ENCODE data around the gene P2RX5.

The P2RX5 gene

DNA sequence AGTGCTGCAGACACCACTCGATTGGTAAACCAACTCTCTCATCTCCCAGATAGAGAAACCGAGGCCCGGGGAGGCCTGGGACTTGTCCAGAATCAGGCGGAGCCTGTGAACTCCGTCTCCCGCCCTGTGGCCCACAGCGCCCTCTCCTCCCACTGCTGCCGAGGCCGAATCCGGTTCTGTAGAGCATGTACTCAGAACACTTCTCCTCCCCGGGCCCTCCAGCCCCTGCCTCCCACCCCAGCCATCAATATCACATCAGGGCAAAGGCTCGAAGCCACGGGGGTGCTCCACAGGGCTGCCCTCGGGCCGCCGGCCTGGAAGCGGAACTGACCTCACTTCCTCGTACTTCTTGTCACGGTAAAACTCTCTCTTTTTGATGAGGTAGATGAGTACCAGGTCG lies 14.4 kb downstream of the P2RX5 start:
- DNase-seq (ENCODE audit: low read depth, low spot score) = no peak

DNA sequence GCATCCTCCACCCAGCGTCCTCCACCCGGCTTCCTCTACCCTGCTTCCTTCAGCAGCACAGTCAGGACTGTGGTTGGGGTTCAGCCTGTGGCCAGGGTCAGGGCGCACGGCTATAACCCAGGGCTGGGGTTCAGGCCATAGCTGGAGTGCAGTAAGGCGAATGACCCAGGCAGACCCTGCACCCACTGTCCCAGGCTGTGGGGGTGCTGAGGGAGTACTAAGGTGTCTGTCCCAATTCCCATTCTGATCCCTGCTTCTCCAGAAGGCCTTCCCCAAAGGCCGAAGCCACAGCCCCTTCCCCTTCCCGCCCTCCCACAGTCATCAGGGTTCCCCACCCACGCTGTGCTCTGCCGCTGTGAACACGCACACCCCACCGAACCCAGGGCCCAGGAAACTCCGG lies 14.9 kb downstream of the P2RX5 start:
- no peak for DNase-seq (ENCODE audit: low read depth, low spot score)

DNA sequence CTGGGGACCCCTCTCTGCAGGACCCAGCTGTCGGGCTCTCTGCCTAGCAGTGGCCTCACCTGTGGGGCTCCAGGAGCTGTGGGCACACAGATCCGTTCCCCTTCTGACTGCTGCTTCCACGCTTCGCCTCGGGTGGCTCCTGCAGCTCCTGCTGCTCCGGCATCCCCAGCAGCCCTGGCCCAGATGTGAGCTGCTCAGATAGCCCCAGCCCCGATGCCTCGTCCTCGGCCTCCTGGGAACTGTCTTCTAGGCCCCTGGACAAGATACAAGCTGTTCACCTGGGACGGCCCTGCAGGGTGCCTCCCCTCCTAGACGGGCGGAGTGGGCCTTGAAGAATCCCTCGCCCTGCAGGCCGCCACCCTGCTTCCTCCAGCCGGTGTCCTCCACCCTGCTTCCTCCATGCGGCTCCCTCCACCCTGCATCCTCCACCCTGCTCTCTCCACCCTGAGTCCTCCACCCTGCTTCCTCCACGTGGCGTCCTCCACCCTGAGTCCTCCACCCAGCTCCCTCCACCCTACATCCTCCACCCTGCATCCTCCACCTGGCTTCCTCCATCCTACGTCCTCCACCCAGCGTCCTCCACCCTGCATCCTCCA lies 16.3 kb downstream of the P2RX5 start:
- DNase-seq (ENCODE audit: low read depth, low spot score) = no peak

DNA sequence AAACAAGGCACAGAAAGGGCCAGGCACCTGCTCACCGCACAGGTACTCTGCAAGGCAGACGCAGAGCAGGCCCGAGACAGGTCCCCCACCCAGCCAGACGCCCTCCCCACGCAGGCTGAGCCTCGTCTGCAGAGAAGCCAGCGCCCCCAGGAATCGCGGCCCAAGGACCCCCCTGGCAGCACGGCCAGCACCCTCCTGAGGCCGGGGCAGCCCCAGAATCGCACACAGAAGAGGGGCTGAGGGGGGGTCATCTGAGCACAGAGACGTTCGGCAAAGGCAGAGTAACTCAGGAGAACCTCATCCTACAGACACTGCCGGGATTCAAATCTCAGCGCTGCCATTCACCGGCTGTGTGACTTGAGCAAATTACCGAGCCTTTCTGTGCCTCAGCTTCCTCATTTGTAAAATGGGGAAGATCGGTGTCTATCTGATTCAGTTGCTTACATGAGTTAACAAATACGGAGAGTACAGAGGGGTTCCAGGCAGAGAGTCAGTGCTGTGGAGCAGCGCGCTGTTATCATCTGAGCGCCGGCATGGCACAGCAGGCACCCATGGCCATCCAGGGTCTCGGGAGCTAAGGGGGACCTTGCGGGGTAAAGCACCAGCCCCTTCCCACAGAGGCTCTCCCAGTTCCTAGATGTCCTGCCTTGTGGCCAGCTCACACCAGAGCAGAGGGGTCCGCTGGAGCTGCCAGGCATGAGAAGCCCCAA lies 17.0 kb downstream of the P2RX5 start:
- DNase-seq (ENCODE audit: low read depth, low spot score) = no peak

DNA sequence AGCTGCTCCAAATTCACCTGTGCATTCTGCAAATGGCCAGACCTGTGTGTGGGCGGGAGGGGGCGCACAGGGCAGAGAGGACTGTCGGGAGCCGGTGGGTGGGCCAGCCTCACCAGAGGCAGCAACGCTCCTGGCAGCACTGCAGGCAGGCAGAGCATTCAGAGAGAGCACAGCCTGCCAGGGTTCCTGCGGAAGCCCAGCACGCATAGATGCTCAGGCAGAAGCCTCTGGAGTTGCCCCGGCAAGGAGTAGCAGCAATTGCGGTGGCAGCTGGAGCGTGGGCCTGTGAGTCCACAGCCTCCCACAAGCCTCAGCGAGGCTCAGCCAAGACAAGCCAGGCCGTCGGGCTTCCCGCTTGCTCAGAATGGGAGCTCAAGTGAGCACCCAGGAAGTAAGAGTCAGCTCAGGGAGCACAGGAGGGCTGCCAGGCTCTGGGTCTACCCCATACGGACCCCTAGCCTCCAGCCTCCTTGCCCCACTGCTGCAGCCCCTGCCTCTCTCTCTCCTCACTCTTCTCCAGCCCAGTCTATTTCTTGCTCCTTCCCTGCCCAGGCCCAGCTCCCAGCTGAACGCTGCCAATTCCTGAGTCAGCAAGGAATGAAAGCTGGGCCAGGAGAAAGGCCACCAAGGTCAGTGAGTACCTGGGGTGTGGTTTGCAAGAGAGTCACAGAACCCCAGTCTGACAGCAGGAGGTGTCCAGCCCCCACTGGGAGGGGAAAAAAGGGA lies 17.7 kb downstream of the P2RX5 start:
- DNase-seq (ENCODE audit: low read depth, low spot score) = no peak

DNA sequence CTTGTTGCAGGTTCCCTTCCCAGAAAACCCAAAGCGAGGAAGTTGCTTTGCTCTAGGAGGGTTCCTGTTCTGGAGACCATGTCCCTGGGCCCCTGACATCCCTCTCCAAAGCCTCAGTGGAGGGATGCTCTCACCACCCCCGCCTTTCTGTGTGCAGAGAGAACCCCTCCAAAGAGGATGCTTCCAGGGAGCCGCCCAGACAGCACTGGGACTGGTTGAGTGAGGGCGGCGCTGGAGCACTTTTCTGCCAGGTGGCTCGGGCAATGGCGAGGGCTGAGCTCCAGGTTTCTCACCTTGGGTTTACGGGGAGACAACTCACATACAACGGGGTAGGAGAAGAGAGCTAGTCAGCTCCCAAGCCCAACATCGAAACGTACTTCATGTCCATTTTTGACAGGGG lies 20.1 kb downstream of the P2RX5 start:
- DNase-seq (ENCODE audit: low read depth, low spot score) = no peak

DNA sequence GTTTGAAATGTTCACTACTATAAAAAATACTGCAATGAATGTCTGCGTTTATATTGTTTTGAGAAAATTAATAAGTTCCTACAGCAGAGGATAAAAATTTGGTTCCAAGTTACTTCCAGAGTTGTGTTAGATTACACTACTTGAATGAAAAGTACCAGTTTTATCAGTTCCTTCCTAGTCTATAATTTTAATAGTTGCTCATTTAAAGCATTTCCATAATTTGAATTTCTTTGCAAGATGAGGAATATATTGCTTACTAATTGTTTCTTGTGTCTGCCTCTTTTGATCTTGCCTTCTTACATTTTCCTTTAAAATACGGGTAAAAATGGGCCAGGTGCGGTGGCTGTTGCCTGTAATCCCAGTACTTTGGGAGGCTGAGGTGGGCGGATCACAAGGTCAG lies 23.4 kb downstream of the P2RX5 start:
- no peak for DNase-seq (ENCODE audit: low read depth, low spot score)

DNA sequence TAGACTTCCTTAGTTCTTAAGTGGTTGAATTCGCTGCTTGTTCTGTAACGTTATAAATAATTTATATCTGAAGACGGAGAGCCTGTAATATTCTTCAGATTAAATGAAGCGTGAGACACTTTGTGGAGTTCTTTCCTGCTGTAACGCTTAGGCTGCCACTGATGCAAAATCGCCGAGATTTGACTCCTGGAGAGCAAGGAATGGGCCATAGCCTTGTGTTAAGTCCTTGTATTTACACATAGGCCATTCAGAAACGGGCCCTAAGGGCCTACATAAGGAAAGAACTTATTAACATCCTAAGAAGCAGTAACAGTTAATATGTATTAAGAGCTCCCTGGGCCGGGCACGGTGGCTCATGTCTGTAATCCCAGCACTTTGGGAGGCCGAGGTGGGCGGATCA lies 26.4 kb downstream of the P2RX5 start:
- no peak for DNase-seq (ENCODE audit: low read depth, low spot score)

DNA sequence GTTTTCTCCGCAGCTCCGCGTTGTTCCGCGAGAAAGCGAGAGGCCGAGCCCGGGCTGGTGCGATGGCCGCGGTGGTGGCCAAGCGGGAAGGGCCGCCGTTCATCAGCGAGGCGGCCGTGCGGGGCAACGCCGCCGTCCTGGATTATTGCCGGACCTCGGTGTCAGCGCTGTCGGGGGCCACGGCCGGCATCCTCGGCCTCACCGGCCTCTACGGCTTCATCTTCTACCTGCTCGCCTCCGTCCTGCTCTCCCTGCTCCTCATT lies 26.9 kb downstream of the P2RX5 start:
- no peak for DNase-seq (ENCODE audit: low read depth, low spot score)

DNA sequence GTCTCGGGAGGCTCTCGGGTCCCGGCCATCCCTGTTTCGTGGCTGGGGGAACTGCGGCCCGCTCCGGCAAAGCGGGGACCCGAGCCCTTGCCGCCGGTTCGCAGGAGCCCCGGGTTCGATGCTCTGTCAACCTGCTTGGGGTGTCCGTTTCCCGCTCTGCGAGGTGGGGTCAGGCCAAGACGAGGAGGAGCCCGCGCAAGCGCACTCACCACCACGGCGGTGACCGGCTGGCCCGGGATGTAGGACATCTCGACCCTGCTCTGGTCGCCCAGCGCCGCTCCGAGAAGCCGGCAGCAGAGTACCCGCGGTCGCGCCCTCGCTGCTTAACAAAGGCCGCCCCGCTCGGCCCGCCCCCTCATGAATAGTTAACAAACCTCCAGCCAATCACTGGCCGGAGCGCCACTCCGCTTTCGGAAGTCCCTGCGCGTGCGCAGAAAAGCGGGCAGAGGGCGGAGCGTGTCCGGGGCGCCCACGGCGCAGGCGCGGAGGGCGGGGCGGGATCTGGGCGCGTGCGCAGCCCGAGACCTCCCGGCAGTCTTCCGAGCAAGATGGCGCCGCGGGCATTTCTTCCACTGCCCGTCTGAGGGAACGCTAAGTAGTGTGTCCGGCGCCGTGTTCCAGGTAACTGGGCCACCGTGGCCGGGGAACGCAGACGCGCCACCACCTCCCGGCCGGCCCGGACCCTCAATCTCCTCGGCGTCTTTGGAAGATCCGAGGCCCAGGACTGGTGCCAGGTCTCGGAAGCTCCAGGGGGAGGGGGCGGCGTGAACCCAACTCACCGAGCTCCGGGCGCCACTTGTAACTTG lies 27.5 kb downstream of the P2RX5 start, which contains the start of the genes EMC6 and TAX1BP3:
TSS of gene EMC6 (plus strand) at position 534 of the 806 bp plus-strand sequence. CDS start 335 bp downstream, outside the sequence.
TSS of gene TAX1BP3 (minus strand) at position 300 of the 806 bp plus-strand sequence. CDS start at position 248, 52 bp downstream.
- DNase-seq (ENCODE audit: low read depth, low spot score) = peak; percentile 93

DNA sequence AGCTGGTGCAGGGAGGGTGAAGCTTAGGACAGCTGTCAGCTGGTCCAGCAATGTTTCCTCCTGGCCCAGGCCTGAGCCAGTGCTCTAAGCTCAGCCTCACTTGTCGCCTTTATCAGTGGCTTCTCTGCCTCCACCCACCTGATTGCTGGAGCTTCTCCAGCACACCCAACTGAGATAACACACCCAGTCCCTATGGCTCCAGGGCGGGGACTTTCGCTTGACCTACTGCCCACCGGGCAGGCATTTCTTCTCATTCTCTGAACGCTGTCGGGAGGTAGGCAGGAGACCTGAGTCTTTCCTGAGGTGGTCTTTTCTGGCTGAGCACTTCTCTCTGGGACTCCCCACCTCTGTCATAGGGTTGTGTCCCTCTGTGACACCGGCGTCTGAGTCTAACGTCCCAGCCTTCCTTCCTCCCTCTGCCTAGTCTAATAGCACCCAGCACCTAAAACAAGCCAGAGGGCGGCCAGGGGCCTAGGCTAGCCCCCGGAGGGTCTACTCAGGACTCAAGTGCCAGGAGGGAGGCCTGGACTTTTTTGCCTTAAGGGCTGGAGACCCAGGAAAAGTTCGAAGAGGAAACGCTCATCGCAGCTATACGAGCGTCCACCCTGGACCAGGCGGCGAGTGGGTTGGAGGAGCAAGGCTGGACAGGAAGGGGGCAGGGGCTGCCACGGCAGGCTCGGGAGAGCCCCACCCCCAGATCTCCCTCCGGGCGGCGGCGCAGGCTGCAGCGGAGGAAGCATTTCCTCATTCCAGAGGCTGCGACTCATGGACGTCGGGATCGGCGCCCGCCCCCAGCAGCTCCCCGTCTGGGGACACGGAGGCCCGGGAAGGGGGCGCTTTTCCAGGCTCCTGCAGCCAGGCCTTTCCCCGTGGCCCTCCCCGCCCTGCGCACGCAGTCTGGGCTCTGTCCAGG lies 28.3 kb downstream of the P2RX5 start:
- no peak for DNase-seq (ENCODE audit: low read depth, low spot score)

DNA sequence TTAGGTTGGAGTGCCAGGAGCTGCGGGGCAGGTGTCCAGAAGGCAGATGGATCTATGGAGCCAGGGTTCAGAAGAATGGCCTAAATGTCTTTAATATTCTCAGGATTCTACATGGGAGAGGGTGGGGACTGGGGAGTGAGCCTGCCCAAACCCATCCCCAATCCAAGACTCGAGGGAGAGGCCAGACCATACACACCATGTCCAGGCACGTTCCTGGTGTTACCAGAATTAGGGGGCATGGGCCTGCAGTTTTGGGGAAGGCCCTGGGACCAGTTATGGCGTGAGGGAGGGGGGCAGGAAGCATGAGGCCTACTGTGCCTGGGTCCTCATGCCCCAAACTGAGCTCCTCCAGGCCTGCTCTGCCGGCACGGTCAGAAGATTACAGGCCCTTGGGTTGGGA lies 29.4 kb downstream of the P2RX5 start:
- DNase-seq (ENCODE audit: low read depth, low spot score) = no peak

DNA sequence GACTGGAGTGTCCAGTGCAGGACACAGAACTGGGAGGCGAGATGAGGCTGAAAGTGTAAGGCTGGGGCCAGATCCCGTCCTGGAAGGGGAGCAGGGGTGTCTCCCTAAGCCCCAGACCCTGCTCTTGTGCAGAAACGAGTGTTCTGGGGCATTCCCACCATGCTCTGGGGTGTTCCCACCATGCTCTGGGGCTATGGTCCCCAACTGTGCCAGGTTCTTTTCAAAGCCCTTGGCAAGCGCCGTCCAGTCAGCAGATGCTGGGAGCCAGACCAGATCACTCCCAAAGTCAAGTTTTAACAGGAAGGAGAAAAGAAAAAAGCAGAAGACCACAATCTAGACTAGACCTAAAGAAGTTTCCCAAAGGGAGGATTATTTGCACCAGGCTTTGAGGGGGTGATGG lies 30.1 kb downstream of the P2RX5 start:
- no peak for DNase-seq (ENCODE audit: low read depth, low spot score)

DNA sequence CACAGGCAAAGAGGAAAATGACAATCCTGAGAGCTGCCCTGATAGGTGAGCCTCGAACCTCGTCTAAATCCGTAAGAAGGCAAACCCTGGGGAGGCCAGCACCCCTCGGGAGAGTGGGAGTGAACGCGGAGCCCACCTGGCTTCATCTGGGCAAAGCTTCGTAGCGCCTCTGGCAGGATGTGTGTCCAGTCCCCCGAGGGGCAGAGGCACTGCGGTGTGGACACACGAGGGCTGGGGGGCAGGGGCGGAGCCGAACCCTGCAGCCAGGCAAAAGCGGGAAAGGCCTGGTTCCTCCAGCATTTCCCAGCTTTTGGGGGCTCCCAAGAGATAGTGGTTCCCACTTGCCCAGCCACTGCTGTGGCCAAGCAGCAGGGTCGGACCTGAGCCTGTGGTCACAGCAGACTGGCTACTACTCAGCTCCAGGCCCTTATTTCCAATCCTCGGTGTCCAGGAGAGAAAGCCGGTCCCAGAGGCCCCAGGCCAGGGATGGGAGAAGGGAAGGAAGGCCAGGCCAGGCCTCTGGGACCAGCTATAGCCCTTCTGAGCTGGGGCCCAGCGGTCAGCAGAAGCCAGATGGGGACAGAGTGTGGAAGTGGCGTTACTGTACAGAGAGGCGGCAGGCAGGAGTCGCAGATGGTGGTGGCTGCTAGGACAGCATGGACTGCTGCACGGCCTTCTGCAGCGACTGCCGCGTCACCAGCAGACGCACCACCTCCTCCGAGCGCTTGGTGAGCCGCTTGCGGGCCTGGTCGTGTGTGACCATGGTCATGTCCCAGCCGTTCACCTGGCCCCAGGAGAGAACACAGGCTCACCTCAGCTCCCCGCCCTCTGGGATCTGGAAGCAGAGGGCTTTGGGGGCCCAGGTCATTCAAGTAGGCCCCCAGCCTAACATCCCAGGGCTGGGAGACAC lies 32.6 kb downstream of the P2RX5 start:
- DNase-seq (ENCODE audit: low read depth, low spot score) = no peak

DNA sequence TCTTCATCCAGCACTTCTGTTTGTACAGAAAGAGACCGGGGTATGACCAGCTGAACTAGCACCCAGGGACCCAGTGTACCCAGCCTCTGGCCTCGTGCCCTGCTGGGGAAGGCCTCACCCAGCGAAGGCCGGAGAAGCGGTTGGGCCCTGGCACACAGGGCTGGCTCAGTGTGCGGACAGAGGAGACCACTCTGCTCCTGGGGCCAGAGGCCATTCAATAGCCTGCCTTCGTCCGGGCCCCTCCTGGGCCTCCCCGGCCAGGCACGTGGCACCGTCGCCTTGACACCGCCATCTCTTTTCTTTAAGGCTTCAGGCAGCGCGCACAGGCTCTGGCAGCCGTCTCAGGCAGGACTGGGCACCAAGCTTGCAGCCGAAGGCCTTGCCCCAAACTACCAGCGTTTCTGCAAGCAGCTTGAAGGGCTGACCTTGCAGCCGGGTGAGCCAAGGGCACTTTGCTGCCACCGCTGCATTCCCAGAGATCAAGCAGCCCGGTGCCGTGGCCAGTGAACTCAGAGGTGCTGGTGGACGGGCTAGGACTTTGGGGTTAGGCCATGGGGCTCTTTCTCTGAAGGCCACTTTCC lies 35.6 kb downstream of the P2RX5 start:
- DNase-seq (ENCODE audit: low read depth, low spot score) = no peak

DNA sequence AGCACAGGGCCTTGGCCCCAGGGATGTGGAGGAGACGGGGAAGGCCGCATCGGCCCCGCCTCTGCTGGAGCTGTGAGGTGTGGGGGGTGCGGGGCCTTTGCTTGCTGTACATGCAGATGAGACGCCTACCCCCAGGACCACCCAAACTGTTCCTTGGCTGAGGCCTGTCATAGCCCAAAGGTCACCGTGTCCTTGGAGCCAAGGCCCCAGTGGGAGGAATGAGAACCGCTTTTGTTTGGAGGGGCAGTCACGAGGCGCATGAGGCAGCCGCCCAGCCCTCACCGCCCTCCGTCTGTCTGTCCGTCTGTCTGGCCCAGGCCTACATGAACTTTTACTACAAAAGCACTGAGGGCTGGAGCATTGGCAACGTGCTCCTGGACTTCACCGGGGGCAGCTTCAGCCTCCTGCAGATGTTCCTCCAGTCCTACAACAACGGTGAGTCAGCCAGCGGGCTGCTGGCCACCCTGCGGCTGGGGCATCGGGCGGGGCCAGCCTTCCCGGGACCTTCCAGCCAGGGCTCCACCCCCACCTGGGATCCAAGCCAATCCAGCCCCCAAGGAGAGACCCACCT lies 36.3 kb downstream of the P2RX5 start:
- DNase-seq (ENCODE audit: low read depth, low spot score) = no peak

DNA sequence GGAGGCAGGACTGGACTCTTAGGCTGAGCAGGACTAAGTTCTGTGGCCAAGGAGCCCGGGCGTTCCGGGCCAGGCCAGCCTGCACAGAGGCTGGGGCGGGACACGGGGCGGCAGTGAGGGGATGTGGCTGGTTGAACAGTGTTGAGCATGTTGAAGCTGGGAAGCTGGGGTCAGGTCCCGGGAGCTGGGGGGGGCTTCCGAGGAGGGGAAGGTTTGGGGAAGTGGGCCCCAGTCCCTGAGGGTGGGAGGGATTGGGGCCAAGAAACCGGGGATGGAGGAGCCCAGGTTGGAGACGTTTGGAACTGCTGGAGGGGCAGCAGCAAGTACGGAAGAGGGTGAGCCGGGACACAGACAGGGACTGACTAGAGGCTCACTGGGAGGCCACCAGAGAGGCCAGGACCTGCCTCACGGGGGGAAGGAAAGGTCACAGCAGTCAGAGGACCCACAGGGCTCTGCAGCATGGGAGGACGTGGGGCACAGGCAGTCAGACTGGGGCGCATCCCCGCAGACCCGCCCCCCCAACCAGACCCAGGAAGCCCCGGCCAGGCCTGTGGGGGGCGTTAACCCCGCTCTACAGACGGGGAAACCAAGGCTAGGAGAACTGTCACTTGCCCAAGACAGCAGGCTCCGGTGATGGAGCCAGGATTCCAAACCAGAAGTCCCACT lies 37.0 kb downstream of the P2RX5 start:
- no peak for DNase-seq (ENCODE audit: low read depth, low spot score)

DNA sequence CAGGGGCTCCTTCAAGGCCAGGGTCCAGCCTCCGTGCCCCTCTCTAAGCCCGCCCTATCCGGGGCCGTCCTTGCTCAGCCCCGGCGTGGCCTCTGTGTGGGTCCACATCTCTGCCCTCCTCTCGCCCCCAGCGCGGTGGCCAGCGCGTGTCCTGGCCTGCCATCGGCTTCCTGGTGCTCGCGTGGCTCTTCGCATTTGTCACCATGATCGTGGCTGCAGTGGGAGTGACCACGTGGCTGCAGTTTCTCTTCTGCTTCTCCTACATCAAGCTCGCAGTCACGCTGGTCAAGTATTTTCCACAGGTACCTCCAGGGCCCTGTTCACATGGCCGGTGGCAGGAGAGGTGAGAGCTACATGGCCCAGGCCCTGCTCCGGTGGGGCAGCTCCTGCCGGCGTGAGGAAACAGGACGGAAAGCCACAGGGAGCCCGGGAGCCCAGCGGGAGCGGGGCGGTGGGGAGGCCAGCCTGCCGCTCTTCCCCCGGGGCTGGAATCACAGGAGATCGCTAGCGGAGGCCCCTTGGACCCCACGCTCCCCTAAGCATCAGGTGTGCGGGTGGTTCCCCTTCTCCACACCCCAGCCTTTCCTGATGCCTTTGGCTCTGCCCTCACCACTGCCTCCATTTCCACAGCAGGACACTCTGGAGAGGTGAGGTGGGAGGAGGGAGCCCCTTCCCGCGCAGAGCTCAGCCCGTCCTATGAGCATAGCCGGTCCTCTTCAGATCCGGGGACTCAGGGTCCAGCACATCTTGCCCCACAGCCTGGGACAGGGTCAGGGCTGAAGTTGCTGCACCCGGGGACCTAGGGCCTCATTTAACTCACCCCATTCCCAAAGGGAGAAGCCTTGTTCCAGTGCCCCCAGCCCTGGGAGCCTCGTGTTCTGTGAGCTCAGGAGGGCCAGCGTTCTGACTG lies 37.8 kb downstream of the P2RX5 start:
- no peak for DNase-seq (ENCODE audit: low read depth, low spot score)
